Measurements from ENCODE around the gene SMIM20. TPM values are rescaled to one million over a fixed set of nuclear protein-coding genes. Genes with fewer than 3 reads are reported as not detected.

Gene SMIM20
- total and polyA plus RNA-seq, 11 donors, result 27.4 to 50.8 (median 40.3) TPM

DNA sequence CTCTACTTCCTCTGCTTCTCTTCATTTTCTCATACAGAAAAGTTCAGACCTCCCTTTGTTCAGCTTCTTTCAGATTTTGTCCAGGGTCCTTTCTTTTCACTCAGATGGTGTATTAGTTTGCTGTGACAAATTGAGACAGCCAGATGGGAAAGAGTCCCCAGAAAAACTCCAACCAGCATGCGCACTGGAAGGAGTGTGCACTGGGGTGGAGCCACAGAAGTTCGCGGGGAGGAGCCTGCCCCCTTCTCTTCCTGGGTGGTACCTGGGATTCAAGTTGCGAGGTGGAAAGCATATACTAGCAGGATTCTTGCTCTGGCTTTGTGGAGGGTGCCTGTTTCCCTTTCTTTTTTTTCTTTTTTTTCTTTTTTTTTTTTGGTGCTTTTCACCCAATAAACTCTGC, 51.6 kb downstream of the SMIM20 start:
- Histone ChIP-seq H3K36me3 (no peaks in the 10 kb centered on the region), H3K4me3 (no peak overlapping the region), H3K9me3 (no peaks in the 10 kb centered on the region), H3K4me1 (peaks cover 0 to 28% (median 3%) of the 10 kb centered on the region in 12 donors), H3K27ac (no peak overlapping the region), H3K27me3 (no peaks in the 10 kb centered on the region)
- 78 to 85% (median 80%) methylated on average over 4 of the region's 4 CpGs for WGBS, 4 donors
- DNase-seq (no peak), ATAC-seq (no peak)
- no peak for TF ChIP-seq POLR2A (IDR thresholded peaks at IDR 0.05)
- TF ChIP-seq CTCF (IDR thresholded peaks at IDR 0.05), result no peak
- intact Hi-C loops (cut with DNase I), result no loop called here

GRCh38 chr4:25966171-25966570, 52.2 kb downstream of the SMIM20 start:
- Histone ChIP-seq H3K27me3 (no peaks in the 10 kb centered on the region), H3K4me3 (no peak overlapping the region), H3K4me1 (peaks cover 0 to 33% (median 5%) of the 10 kb centered on the region in 12 donors), H3K27ac (no peak overlapping the region), H3K9me3 (no peaks in the 10 kb centered on the region), H3K36me3 (no peaks in the 10 kb centered on the region)
- TF ChIP-seq POLR2A (IDR thresholded peaks at IDR 0.05) (no peak), CTCF (IDR thresholded peaks at IDR 0.05) (no peak)
- ATAC-seq (no peak), DNase-seq (no peak)
- 88 to 93% (median 92%) methylated on average over 3 of the region's 3 CpGs for WGBS, 4 donors
- intact Hi-C loops (cut with DNase I), result no loop called here

GRCh38 chr4:25969374-25970155, 55.5 kb downstream of the SMIM20 start:
- 69 to 70% (median 69%) methylated on average over 13 of the region's 13 CpGs for WGBS, 4 donors
- DNase-seq (no peak), ATAC-seq (no peak)
- Histone ChIP-seq H3K4me3 (no peak overlapping the region), H3K27me3 (no peaks in the 10 kb centered on the region), H3K36me3 (no peaks in the 10 kb centered on the region), H3K9me3 (no peaks in the 10 kb centered on the region), H3K27ac (peak overlapping the region in 4 of 12 donors; percentile 28 to 79 (median 42)), H3K4me1 (peaks cover 0 to 50% (median 14%) of the 10 kb centered on the region in 12 donors)
- TF ChIP-seq CTCF (IDR thresholded peaks at IDR 0.05), result no peak
- TF ChIP-seq POLR2A (IDR thresholded peaks at IDR 0.05), result no peak
- intact Hi-C loops (cut with DNase I), result no loop called here

DNA sequence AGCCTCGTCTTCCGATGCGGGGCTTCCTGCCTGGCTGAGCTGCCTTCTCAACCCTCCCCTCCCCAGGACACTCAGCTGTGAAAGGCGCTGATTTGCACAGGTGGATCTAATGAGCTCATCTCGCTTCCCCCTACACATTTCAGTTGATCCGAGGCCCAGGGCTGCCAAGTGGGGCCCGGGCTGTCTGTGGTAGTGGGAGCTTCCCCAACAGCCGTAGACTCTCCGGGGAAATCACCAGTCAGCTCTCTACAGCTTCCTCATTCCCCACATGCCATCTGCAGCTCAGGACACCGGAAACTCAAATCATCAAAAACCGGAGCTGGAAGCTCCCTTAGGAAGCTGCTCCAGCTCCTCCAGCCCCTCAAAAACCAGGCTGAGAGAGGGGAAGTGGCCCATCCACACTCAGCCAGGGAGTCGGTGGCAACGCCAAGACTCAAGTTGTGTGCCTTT, 56.2 kb downstream of the SMIM20 start:
- Histone ChIP-seq H3K9me3 (no peaks in the 10 kb centered on the region), H3K4me1 (peaks cover 0 to 50% (median 14%) of the 10 kb centered on the region in 12 donors), H3K27me3 (no peaks in the 10 kb centered on the region), H3K4me3 (no peak overlapping the region), H3K27ac (peak overlapping the region in 4 of 12 donors; percentile 20 to 79 (median 37)), H3K36me3 (no peaks in the 10 kb centered on the region)
- intact Hi-C loops (cut with DNase I), result no loop called here
- TF ChIP-seq POLR2A (IDR thresholded peaks at IDR 0.05), result no peak
- TF ChIP-seq CTCF (IDR thresholded peaks at IDR 0.05), result no peak
- DNase-seq (peak; percentile 36 to 75 (median 48)), ATAC-seq (peak; percentile 50 to 83 (median 74))
- WGBS, 4 donors, result 32 to 43% (median 38%) methylated on average over 11 to 13 of the region's 13 CpGs
